Measurements from ENCODE around the gene ORC3.

GRCh38 chr6:87590990-87591389 lies 1.1 kb downstream of the ORC3 start:
- TF ChIP-seq CTCF (IDR thresholded peaks at IDR 0.05) = no peak
- no peak for TF ChIP-seq POLR2A (IDR thresholded peaks at IDR 0.05)

All from right lobe of liver (tissue), 4 donors.